Activated CD4-positive, alpha-beta T cell treated with anti-CD3 and anti-CD28 coated beads, Interleukin-2, amount 50 U/mL, for 24 hours (primary cell): ENCODE measurements around the gene CKS2.

Experiments
- DNase-seq, 2 donors: peaks; one replicate each; pipeline ENCODE4 v3.0.0-alpha.2; 2020; ENCODE audit warnings: low read depth in 1 of 2, low spot score in 1 of 2

Gene CKS2

GRCh38 chr9:89363921-89364665, 53.1 kb downstream of the CKS2 start:
- DNase-seq, result no peak

GRCh38 chr9:89364666-89365531, 53.9 kb downstream of the CKS2 start:
- DNase-seq, result no peak

GRCh38 chr9:89365532-89365912, 54.5 kb downstream of the CKS2 start:
- no peak for DNase-seq
